ENCODE results near the gene LEUTX. TPM values are rescaled to one million over a fixed set of nuclear protein-coding genes. Genes with fewer than 3 reads are reported as not detected.

LEUTX gene
- total and polyA plus RNA-seq, 2 experiments from 2014 or later: not detected

- TF ChIP-seq JUNB (IDR thresholded peaks at IDR 0.05; ENCODE audit: unreplicated experiment): no peak
- TF ChIP-seq NANOG (IDR thresholded peaks at IDR 0.05; ENCODE audit: borderline replicate concordance): no peak
- no peak for TF ChIP-seq CTCF (conservative IDR thresholded peaks at IDR 0.05; ENCODE audit: low read depth in 2 of 2)
- no peak for TF ChIP-seq EZH2 (IDR thresholded peaks at IDR 0.05; ENCODE audit: low read depth, unreplicated experiment)
- no peak for TF ChIP-seq ETS1 (IDR thresholded peaks at IDR 0.05)
- TF ChIP-seq REST (IDR thresholded peaks at IDR 0.05; ENCODE audit: unreplicated experiment): no peak
- TF ChIP-seq ZNF114 (CRISPR knock-in tag; IDR thresholded peaks at IDR 0.05): no peak
- TF ChIP-seq EZH2phosphoT487 (IDR thresholded peaks at IDR 0.05; ENCODE audit: unreplicated experiment): no peak
- no peak for TF ChIP-seq POLR2AphosphoS5 (IDR thresholded peaks at IDR 0.05; ENCODE audit: low read depth)
- TF ChIP-seq ZNF331 (CRISPR knock-in tag; IDR thresholded peaks at IDR 0.05; ENCODE audit: low read depth): no peak
- no peak for TF ChIP-seq CREB1 (CRISPR knock-in tag; IDR thresholded peaks at IDR 0.05; ENCODE audit: low read depth)
- TF ChIP-seq STAT1 (IDR thresholded peaks at IDR 0.05; ENCODE audit: unreplicated experiment): no peak
Observed at GRCh38 chr19:39754544-39754943, 24.1 kb upstream of the LEUTX start (continued).

GRCh38 chr19:39754971-39755370 is 23.7 kb upstream of the LEUTX start:
- no peaks in the 10 kb centered on the region for H3K4me1 Mint-ChIP-seq
- peaks cover 5% of the 10 kb centered on the region for H3K27me3 Mint-ChIP-seq (ENCODE audit: insufficient read depth, low read depth, poor library complexity)
- no peak for DNase-seq (ENCODE audit: low spot score)
- no peak for TF ChIP-seq STAT1 (IDR thresholded peaks at IDR 0.05; ENCODE audit: unreplicated experiment)
- no peak for TF ChIP-seq EZH2 (IDR thresholded peaks at IDR 0.05; ENCODE audit: low read depth, unreplicated experiment)
- no peak for TF ChIP-seq REST (IDR thresholded peaks at IDR 0.05; ENCODE audit: unreplicated experiment)
- TF ChIP-seq ETS1 (IDR thresholded peaks at IDR 0.05): no peak
- TF ChIP-seq EZH2phosphoT487 (IDR thresholded peaks at IDR 0.05; ENCODE audit: unreplicated experiment): no peak
- no peak for TF ChIP-seq POLR2AphosphoS5 (IDR thresholded peaks at IDR 0.05; ENCODE audit: low read depth)
- no peak for TF ChIP-seq JUNB (IDR thresholded peaks at IDR 0.05; ENCODE audit: unreplicated experiment)
- TF ChIP-seq ZNF114 (CRISPR knock-in tag; IDR thresholded peaks at IDR 0.05): no peak
- no peak for TF ChIP-seq CTCF (conservative IDR thresholded peaks at IDR 0.05; ENCODE audit: low read depth in 2 of 2)

More at GRCh38 chr19:39754971-39755370, 23.7 kb upstream of the LEUTX start:
- Mint-ChIP-seq H3K9me3 (no peaks in the 10 kb centered on the region), H3K36me3 (ENCODE audit: low read depth) (no peaks in the 10 kb centered on the region), H3K4me3 (no peak overlapping the region), H3K27ac (no peak overlapping the region)
- H4K20me1 ChIP-seq (replicated peaks; ENCODE audit: insufficient read depth): no peaks in the 10 kb centered on the region; the same call in 1 of the 2 replicates
- no peak overlapping the region for H2AFZ ChIP-seq
- H3K27ac ChIP-seq (ENCODE audit: low read depth): no peak overlapping the region
- no peaks in the 10 kb centered on the region for H3K4me1 ChIP-seq (ENCODE audit: insufficient read depth)
- no peaks in the 10 kb centered on the region for H3K79me2 ChIP-seq (replicated peaks; ENCODE audit: insufficient read depth)
- no peak for ATAC-seq
- no peaks in the 10 kb centered on the region for H3F3A ChIP-seq (replicated peaks; ENCODE audit: low read depth)
- H3K4me2 ChIP-seq: no peak overlapping the region
- H3K9me2 ChIP-seq (ENCODE audit: insufficient read depth): no peaks in the 10 kb centered on the region
- H3K4me3 ChIP-seq: no peak overlapping the region
- no peaks in the 10 kb centered on the region; the same call in 1 of the 2 replicates for H3K27me3 ChIP-seq (ENCODE audit: insufficient read depth)
- H3K36me3 ChIP-seq (ENCODE audit: insufficient read depth): no peaks in the 10 kb centered on the region
